GM12891 (cell line): ENCODE results near the gene TTLL1.

Source experiments
- POLR2A ChIP-seq: IDR thresholded peaks from 2 replicates; pipeline ENCODE4 v1.6.1; 2011; ENCODE audit warnings: low read depth, low read length, control low read depth
- POLR2AphosphoS5 ChIP-seq: IDR thresholded peaks from 2 replicates; pipeline ENCODE4 v1.6.1; 2011; ENCODE audit warnings: low read depth, low read length, control low read depth
- POU2F2 ChIP-seq: IDR thresholded peaks from 2 replicates; pipeline ENCODE4 v1.6.1; 2011; ENCODE audit warnings: low read depth, mild to moderate bottlenecking, control low read depth, low read length, moderate library complexity
- TAF1 ChIP-seq: IDR thresholded peaks from 2 replicates; pipeline ENCODE4 v1.6.1; 2011; ENCODE audit warnings: low read depth, low read length, control low read depth

DNA sequence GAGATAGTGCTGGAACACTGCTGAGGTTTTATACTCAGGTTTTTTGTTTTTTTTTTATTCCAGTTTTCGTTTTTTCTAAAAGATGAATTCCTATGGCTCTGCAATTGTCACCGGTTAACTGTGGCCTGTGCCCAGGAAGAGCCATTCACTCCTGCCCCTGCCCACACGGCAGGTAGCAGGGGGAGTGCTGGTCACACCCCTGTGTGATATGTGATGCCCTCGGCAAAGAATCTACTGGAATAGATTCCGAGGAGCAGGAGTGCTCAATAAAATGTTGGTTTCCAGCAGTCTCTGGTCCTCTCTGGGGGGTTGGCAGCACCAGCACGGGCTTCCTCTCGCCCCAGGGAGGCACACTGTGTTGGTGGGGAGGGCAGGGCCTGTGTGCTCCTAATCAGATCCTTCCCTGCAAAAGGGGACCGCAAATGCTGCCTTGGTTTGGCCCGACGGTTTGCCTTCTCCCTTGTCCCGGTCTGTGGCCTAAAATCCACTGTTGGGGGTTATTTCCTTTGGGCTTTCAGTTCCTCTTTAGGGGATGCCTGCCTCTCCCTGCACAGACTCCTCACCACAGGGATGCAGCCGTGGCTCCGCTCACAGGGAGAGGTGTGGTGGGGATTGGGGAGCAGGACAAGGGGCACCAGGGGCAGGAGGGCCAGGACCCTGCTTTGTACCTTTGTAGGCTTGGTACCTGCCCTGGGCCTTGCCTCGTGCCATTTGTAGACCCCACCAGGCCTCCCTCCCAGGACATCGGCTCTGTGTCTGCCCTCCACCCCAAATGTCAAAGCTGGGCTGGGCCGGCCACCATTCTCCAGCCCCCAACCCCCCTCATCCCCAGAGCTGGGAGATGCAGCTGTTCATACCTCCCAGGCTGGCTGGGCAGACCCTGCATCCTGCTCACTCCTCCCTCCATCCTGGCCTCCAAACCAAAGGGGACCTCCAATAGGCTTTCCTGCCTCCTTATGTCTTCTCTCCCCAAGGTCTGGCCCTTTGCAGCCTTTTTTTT lies 40.5 kb upstream of the TTLL1 start:
- TF ChIP-seq TAF1 (no peak), POLR2AphosphoS5 (no peak), POLR2A (no peak), POU2F2 (no peak)
